Nephron progenitor cell (in vitro differentiated cells): ENCODE measurements around the gene GSC2.

Source experiments
- DNase-seq: peaks from one replicate; pipeline ENCODE4 v3.0.0; 2021
- H3K27ac Mint-ChIP-seq: 2 replicates; pipeline ENCODE4 v1.8.0; 2021; ENCODE audit warnings: mild to moderate bottlenecking, moderate library complexity, mixed read lengths
- H3K27me3 Mint-ChIP-seq: 2 replicates; pipeline ENCODE4 v1.8.0; 2021; ENCODE audit warnings: mild to moderate bottlenecking, low read depth, mixed read lengths; ENCODE audit not compliant: poor library complexity
- H3K36me3 Mint-ChIP-seq: 2 replicates; pipeline ENCODE4 v1.8.0; 2021; ENCODE audit warnings: low read depth, mixed read lengths
- H3K4me1 Mint-ChIP-seq: 2 replicates; pipeline ENCODE4 v1.8.0; 2021; ENCODE audit warnings: mixed read lengths
- H3K4me3 Mint-ChIP-seq: 2 replicates; pipeline ENCODE4 v1.8.0; 2021; ENCODE audit warnings: mild to moderate bottlenecking, moderate library complexity, mixed read lengths
- H3K9me3 Mint-ChIP-seq: 2 replicates; pipeline ENCODE4 v1.8.0; 2021; ENCODE audit warnings: mild to moderate bottlenecking, moderate library complexity, mixed read lengths
- CTCF ChIP-seq: fragments of 200-600 bp; sonication (generic); IDR thresholded peaks from 2 replicates; pipeline ENCODE4 v1.5.0; 2021; ENCODE audit warnings: antibody characterized with exemption

GSC2 gene

DNA sequence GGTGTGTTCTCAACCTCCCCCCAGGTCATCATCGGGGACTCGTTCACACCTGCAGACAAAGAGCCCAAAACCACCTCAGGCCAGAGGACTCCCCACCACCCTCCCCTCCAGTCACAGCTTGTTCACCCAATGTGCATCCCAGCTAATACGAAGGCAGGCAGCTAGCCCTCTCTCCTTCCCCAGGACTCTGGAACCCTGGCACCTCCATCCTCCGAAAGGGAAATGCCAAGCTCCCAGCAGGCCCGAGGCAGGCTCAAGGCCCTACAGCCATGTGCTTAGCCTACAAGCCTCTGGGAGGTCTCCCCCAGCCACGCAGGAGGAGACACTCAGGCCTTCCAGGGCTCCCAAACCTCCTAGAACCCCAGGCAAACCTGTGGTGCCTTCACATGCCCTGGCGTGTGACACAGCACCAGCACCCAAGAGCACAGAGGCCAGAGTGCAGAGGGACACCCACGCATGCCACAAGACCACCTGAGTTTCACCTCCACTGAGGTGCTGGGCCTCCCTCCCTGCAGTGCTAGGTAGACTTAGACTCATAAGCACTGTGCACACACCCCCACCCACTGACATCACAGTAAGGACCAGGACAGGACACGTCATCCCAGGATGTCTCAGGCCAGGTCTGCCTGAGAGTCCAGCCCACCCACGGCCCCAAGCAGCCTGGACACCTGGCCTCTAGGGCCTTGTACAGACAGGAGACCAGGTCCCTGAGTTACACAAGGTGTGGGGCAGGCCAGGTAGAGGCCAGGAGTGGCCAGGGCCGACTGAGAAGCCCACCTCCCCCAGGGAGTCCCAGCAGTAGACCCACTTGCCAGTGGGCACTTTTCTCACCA lies 12.5 kb downstream of the GSC2 start:
- Mint-ChIP-seq H3K4me1 (peaks cover 2% of the 10 kb centered on the region), H3K4me3 (no peak overlapping the region), H3K9me3 (no peaks in the 10 kb centered on the region), H3K27ac (no peak overlapping the region), H3K36me3 (peaks cover 36% of the 10 kb centered on the region), H3K27me3 (no peaks in the 10 kb centered on the region)
- DNase-seq, result no peak
- TF ChIP-seq CTCF, result no peak

DNA sequence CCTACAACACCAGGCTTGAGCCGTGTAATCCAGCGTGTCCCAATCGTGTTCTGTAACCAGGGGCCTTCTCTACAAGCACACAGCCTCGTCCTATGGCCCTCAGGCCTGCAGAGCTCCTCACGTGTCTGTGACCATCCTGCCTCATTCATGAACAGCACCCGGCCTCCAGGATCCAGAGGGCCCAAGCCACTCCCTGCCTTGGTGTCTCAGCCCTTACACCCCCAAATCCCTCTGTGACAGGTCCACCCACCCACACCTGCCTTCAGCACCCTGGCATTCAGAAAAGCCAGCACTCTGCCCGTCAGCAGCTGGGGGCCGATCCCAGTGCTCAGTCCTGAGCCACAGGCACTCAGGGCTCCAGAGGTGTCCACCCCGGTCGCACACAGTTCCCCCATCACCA lies 13.2 kb downstream of the GSC2 start:
- H3K27ac Mint-ChIP-seq, result no peak overlapping the region
- no peaks in the 10 kb centered on the region for H3K4me1 Mint-ChIP-seq
- DNase-seq, result no peak
- no peaks in the 10 kb centered on the region for H3K27me3 Mint-ChIP-seq
- no peaks in the 10 kb centered on the region for H3K9me3 Mint-ChIP-seq
- no peak overlapping the region for H3K4me3 Mint-ChIP-seq
- TF ChIP-seq CTCF, result no peak
- peaks cover 36% of the 10 kb centered on the region for H3K36me3 Mint-ChIP-seq

DNA sequence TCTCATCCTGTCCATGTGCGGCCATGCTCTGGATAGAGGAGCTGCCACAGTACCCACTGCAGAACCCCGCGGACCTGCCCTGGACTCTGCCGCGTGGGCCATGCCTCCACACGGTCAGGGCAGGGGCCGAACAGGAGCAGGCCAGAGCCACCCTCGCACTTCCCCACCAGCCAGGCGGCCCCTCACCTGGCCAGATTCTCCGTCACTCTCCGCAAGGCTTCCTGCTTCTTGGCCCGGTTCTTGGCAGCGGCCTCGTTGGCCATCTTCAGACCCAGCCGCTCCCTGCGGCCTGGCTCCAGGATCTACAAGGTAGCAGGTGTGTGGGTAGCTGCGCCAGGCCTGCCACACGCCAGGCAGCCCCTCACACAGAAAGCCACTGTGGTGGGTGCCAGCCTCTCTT lies 15.2 kb downstream of the GSC2 start:
- H3K27me3 Mint-ChIP-seq, result peaks cover 5% of the 10 kb centered on the region
- TF ChIP-seq CTCF, result no peak
- H3K27ac Mint-ChIP-seq, result no peak overlapping the region
- peaks cover 28% of the 10 kb centered on the region for H3K36me3 Mint-ChIP-seq
- H3K9me3 Mint-ChIP-seq, result no peaks in the 10 kb centered on the region
- DNase-seq, result no peak
- no peak overlapping the region for H3K4me3 Mint-ChIP-seq
- H3K4me1 Mint-ChIP-seq, result no peaks in the 10 kb centered on the region

- no peak overlapping the region for H3K27ac Mint-ChIP-seq
- H3K4me3 Mint-ChIP-seq, result no peak overlapping the region
- no peaks in the 10 kb centered on the region for H3K9me3 Mint-ChIP-seq
- DNase-seq, result no peak
- no peak for TF ChIP-seq CTCF
- peaks cover 8% of the 10 kb centered on the region for H3K27me3 Mint-ChIP-seq
- H3K36me3 Mint-ChIP-seq, result peaks cover 24% of the 10 kb centered on the region
- H3K4me1 Mint-ChIP-seq, result no peaks in the 10 kb centered on the region
Measured at GRCh38 chr22:19134176-19134831, 15.8 kb downstream of the GSC2 start.

- no peaks in the 10 kb centered on the region for H3K9me3 Mint-ChIP-seq
- H3K27ac Mint-ChIP-seq, result no peak overlapping the region
- H3K36me3 Mint-ChIP-seq, result peaks cover 24% of the 10 kb centered on the region
- no peaks in the 10 kb centered on the region for H3K4me1 Mint-ChIP-seq
- no peak for DNase-seq
- TF ChIP-seq CTCF, result no peak
- H3K4me3 Mint-ChIP-seq, result no peak overlapping the region
- H3K27me3 Mint-ChIP-seq, result peaks cover 12% of the 10 kb centered on the region
Measured at GRCh38 chr22:19133561-19133960, 16.5 kb downstream of the GSC2 start.
